Measurements from ENCODE around the gene KCNIP2.
A peak's percentile ranks its signal among the peaks of the same experiment; 100 is the strongest.

The KCNIP2 gene

DNA sequence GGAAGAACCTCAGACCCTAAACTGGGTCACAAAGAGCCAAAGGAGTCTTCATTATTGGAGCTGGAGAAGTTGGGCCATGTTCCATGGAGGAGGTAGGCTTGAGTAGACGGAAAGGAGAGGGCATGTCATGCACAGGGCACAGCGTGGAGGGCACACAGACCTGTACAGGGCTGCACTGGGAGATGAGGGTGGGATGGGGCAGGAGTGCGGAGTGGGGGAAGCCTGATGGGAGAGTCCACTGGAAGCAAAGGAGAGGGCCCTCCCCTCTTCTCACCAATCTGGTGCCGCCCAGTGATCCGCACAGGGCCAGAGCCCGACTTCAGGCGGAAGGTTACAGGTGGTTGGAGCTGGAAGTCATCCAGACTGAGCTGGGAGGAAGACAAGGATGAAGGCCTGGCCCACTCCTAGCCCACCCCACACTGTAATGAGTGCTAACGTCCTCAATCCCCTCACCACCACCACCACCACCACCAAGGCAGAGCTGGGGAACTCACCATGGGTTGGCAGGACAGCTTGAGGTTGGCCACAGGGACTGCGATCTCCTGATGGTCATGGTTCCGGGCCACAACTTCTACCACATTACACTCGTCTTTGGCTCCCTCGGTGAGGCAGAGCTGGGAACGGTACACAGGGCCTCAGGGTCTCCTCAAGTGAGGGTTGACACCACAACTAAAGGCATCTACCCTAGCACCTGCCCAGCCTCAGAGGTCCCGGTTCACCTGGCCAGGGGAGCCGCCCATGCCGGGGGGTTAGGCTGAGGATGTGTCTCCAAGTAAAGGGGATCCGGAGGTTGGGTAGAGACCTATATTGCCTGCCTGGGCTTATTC is 61.4 kb downstream of the KCNIP2 start:
- no peak for DNase-seq

DNA sequence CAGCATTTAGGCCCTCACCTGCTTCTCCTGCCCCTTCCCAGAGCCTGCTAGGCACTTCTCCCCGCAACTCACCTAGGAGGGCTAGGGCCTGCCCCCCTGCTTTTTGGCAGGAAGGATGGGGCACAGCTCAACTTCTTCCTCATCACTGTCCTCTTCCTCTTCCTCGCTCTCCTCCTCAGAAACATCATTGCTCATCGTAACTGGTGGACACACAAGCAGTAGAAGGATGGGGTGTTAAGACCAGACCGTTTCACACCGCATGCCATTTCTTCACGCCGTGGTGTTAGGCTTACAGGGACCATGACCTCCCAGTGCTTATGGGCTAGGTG is 62.0 kb downstream of the KCNIP2 start:
- no peak for DNase-seq

DNA sequence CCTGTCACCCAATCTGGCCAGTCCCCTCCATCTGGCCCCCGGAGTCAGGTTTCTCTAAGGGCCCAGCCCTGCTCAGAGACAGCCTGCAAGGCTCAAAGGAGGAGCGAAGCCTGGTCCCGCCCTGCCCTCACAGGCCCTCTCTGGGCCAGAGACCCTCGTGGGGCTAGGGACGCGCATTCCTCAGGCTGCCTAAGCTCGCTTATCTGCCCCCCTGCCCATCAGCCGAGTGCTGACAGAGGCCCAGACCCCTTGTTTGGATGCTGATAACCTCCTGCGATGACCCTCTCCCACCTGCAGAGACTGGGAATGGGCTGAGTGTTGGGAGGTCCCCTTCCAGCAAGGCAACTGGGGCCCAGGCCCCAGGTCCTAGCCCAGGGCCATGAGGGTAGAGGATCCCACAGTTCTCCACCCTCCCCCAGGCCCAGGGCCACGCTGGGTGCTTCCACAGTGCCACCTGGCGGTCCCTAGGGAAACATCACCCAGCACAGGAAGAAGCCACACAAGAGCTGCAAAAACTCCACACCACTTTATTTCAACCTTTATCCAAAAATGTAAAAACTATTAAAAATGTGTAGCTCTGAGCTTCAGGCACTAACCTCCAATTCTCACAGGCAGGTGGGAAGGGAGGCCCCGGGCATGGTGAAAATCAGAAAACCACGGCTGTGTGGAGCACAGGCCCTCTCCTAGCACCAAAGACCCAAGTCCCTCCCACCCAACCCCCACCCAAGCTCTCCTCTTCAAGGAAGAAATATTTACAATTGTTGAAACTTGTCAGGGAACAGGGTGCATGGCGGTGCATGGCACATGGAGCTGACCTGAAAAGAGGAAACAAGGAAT is 62.6 kb downstream of the KCNIP2 start:
- DNase-seq = peak; percentile 84

DNA sequence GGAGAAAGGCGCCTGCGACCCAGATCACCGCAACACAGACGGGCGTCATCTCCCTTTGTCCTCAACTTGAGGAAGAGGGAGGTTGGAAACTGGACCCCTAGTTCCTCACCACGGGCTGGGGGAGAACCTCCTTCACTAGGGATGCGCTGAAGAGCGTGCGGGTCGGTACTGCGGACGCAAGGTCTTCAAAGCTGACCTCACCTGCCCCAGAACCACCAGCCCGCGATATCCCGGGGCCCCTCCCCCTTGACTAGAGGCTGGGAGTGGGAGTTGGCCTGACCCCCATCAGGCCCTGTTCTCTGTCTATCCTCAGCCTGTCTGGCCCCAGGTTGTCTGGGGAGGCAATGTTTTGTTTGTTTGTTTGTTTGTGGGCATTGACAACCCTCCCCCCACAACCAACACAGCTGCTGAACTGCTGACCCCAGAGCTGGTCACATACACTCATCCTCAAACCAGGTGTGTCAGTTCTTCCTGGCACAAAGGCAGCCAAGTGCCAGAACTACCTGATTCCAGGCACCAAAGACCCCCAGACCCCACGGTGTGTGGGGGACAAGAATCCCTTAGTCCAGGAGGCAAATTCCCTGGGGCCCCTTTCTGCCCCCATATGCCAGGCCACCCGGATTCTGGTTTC is 63.3 kb downstream of the KCNIP2 start:
- DNase-seq = no peak

DNA sequence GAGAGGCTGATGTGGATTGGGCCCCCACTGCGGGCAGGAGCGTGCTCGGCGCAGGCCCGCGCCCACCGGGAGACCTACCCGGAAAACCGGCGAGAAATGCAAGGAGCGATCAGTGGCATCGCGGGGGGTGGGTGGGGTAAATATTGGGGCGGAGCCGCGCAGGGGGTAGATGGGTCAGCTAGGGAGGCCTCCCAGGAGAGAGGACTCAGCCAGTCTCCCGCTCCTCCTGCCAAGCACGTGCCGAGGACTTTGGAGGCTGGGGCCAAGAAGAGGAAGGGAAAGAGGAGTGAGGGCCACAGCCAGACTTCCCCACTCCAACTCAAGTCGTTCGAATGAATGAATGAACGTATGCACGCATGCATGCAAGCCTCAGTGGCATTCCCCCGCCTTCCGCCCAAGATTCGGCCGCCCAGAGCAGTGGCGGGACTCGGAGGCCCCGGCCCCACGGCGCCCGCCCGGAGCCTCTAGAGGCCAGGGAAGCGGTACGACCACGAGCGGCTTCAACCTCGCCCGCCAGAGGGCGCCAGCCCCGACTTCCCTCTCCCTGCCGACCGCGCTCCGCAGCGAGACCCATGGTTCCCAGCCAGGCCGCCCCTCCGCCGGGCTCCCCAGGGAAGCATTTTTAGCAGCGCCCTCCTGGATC is 63.9 kb downstream of the KCNIP2 start:
- DNase-seq = peak; percentile 86

DNA sequence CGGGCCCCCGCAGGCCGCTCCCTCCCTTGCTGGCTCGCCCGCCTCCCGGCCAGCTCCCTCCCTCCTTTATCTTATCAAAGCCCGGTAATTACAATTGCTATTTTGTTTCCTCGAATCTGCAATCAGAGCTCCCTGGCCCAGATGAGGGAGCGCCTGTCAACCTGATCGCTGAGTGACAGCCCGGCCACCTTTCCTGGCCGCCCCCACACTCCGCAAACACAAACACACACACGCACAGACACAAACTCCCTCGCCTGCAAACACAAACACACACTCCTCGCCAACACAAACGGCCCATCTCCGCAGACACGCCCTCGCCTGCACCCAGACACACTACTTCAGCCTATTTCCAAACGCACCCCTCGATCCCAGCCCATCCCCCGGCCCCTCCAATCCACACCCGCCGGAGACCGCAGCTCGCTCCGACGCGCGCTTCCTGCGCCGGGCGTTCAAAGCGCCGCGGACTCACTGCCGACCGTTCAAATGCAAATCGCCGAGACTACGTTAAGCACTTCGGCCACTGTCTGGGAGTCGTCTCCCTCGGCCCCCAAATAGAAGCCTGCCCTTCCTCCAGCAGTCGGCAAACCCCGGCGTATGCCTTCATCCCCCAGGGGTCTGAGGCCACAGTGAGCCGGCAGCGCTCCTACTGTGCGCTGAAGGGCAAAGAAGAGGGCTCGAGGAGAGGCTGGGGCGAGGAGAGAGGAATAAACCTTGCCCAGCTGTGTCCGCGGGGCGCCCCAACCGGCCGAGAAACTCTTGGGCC is 64.6 kb downstream of the KCNIP2 start:
- peak; percentile 65 for DNase-seq

DNA sequence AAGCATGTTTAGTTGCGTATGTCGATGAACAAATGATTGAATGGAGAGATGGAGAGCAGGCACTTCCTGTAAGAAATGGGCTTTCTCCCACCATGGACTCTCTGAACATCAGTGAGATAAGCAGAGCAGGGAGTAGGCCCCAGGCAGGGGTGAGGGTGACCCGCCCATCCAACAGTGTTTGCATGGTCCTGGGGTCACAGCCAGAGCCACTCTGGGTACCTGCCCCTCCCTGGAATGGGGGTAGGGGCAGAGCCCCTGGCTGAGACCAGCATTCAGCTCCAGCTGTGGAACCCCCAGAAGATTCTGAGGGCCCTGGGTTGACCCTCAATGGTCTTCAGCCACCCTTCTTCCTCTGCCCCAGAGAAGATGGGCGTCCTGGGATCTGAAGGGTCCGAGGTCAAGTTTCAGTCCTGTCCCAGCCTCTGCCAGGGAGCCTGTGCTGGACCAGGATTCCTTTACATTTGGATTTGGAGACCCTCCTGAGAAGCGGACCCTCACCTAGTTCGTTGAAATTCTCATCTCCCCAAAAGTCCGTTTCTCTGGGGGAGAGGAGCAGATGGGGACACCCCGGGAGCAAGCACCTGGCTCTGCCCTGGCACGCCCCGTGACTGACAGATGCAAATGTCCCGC is 65.3 kb downstream of the KCNIP2 start:
- DNase-seq = no peak

DNA sequence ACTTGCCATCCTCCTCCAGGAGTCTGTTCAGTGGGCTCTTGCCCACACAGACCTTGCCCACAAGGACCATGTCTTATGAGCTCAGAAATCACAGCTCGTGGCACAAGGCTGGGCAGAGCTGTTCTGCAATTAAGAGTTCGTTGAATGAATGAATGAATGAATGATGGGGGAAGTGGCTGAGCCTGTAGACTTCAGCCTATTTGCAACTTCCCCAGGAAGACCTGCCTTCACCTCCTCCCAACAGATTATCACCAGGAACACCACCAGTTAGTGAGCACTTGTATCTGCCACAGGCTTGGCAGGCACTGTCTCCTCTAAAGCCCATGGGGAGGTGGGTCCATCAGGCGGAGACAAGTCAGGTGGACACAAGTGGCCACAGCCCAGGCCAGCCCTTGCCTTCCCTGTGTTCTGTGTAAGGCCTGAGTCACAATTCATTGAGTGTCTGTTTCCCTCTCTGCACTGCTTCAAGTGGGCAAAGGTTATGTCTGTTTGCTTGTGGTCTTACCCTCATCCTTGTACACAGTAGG is 65.9 kb downstream of the KCNIP2 start:
- DNase-seq = no peak

DNA sequence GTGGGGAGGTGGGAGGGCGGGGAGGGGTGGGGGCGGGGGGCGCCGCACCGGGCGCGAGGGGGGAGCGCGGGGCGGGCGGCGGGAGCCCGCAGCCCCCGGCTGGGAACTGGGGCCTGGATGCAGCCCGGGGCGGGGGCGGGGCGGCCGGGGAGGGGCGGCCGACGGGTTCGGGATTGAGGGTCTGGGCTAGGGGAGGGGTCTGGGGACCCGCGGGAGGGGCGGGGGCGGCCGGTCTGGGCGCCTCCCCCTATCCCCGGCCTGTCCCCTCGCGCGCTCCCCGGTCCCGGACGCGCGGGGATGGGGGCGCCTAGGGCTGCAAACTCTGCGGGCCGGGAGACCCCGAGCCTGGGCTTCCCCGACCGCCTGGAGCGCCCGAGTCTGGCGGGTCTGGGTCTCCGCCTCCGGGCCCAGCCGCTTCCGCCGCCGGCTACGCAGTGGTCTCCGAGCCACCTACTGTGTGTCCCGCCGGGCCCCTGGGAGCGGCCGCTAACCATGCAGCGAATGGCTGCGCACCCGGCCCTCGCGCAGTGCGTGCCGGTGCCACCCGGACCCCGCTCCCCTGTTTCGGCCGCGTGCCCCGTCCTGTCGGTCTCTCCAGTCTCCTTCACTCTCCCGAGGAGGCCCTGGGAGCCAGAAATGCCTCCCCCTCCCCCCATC is 67.3 kb downstream of the KCNIP2 start:
- DNase-seq = no peak
